C4-2B (cell line): ENCODE results near the gene FAM180B.

Experiments used
- CTCF ChIP-seq: fragments of 450-650 bp; conservative IDR thresholded peaks from 2 replicates; pipeline ENCODE4 v1.5.1; 2017; ENCODE audit warnings: mild to moderate bottlenecking
- ZFX ChIP-seq: fragments of 450-650 bp; IDR thresholded peaks from 2 replicates; pipeline ENCODE4 v1.6.1; 2017

GRCh38 chr11:47620836-47621378 is 34.4 kb downstream of the FAM180B start:
- TF ChIP-seq CTCF = no peak
- no peak for TF ChIP-seq ZFX
